ENCODE measurements around the gene RAB11FIP2.

- TF ChIP-seq ZNF232 (CRISPR knock-in tag; IDR thresholded peaks at IDR 0.05) (no peak), ATF3 (CRISPR knock-in tag; conservative IDR thresholded peaks at IDR 0.05) (no peak), USF1 (CRISPR knock-in tag; IDR thresholded peaks at IDR 0.05) (no peak), CTCF (IDR thresholded peaks at IDR 0.05) (no peak), ZBTB21 (CRISPR knock-in tag; IDR thresholded peaks at IDR 0.05; ENCODE audit: borderline replicate concordance) (no peak), TEAD1 (CRISPR knock-in tag; IDR thresholded peaks at IDR 0.05) (no peak), IRF2 (CRISPR knock-in tag; IDR thresholded peaks at IDR 0.05; ENCODE audit: borderline replicate concordance, low read depth) (no peak)
Measured at GRCh38 chr10:118076705-118077104, 30.0 kb upstream of the RAB11FIP2 start.

All from WTC11 (cell line).